Limb (tissue), 2 donors: ENCODE data around the gene ZNF384.
A peak's percentile ranks its signal among the peaks of the same experiment; 100 is the strongest.

ENCODE experiments used
- DNase-seq, 2 donors: peaks; one replicate each; pipeline ENCODE4 v3.0.0-alpha.2; 2016; ENCODE audit errors: extremely low spot score in 2 of 2

Gene ZNF384

GRCh38 chr12:6699259-6699988, 10.2 kb upstream of the ZNF384 start:
- DNase-seq = no peak

DNA sequence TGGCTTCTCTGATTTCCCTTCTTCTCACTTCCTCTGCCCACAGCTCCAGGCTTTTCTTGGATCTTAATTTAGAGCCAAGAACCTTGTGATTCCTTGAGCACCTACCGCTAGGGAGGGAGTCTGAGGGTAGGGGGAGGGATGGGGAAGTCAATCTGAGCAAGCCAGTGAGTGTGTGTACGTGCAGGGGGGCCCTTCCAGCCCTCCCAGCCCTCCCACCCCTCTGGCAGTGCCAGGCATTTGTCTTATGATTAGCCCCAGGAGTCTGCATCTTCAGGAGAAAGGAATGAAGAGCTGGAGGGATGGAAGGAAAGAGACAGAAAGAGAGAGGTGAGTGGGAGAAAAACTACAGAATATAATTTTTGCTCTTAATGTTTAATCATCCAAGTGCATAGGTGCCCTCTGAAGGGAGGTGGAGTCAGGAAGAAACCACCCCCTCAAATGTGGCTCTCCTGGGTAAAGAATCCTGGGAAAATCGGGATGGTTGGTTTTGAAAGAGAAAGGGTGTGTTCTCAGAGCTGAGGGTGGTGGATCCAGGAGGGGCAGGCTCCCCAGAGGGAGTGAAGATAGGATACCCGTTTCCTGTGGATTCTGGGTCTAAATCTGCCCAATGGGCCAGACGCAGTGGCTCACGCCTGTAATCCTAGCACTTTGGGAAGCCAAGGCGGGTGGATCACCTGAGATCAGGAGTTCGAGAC, 9.3 kb upstream of the ZNF384 start:
- DNase-seq = no peak

- peak in 1 of 2 donors; percentile 43 for DNase-seq
Observed at GRCh38 chr12:6697584-6698351, 8.6 kb upstream of the ZNF384 start.

- no peak for DNase-seq
Observed at GRCh38 chr12:6696690-6697583, 7.8 kb upstream of the ZNF384 start.

DNA sequence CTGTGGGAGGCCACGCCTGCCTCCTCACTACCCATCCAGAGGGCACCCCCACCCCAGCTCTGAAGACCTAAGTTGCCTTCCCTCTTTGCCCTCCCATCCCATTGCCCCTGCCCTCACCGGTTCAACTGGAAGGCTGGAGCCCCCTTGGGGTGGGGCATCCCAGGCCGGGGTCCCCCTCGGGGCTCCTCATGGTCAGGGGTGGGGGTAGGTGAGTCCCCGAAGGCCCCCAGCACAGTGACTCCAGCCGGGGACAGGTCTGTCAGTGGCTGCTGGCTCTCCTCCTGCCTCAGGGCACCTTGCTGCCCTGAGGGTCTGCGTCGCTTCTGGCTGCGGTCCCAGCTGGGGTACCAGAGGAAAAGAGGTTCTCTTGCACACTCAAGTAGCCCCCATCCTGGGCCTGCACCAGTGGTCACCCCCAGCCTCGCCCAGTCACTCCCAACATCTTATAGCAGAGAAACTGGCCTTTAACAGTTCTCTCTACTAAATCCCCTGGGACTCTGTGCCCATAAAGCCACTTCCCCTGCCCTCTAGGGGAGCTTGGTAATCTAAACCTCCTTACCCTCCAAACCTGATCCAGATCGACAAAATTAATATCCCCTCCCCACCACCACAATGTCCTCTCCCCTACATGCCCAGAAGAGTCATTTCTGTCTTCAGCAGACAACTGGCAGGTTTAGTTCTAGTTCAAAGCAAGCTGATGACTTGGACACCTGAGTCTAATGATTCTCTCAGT, 6.3 kb upstream of the ZNF384 start:
- DNase-seq = no peak

DNA sequence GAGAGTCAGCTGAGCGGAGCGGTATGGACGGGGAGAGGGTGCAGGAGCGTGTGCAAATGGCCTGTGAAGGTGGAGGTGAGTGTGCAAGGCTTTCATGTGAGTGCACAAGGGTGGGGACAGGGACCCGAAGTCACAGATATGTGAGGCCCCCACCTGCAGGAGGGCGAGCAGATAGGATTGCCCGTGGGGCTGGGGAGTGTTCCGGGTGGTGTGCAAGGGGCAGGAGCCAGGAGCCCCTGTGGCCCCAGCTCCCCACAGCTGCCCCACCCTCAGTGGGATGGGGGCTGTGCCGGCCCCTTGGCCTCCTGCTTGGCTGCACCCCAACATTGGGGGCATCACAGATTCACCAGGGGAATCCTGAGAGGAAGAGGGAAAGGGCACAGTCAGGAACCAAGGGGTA, 5.5 kb upstream of the ZNF384 start:
- no peak for DNase-seq

DNA sequence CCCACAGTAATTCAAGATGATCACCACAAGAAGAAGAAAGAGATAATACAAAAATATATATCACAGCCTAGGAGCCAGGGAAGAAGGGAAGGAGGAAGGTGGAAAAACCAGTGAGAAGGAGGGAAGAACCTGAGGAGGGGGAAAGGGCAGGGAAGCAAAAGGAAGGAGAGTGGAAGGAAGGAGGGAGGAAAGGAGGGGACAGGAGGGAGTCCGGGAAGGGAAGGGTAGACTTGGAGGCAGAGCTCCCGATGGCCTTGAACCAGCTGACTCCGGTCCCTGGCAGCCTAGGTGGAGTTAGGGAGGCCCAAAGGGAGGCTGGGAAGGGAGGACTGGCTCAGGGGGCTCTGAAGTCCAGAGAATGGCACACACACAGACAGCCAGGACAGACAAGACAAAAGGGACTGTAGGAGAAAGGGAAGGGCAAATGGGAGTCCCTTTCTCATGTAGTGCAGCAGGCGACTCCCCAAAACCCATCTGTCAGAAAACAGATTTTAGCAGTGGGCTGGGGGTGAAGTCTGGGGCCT, 4.7 kb upstream of the ZNF384 start:
- no peak for DNase-seq

DNA sequence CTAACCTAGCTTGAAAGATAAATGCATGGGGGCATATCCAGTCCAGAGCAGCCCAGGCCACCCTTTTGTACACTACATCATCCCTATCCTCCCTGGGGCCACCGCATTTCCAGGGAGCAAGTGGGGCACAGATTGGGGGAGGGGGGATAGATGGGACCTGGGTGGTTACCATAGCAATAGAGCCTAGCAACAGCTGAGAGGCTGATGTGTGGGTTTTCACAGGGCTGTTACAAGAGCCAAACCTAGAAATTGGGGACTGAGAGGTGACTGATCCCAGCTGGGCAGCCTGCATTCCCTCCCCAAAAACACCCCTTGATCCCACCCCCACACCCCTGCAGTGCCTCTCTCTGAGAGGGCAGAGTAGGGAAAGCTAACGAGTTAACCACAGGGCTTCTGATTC, 3.7 kb upstream of the ZNF384 start:
- DNase-seq = no peak

- no peak for DNase-seq
Observed at GRCh38 chr12:6691473-6691872, 2.3 kb upstream of the ZNF384 start.

DNA sequence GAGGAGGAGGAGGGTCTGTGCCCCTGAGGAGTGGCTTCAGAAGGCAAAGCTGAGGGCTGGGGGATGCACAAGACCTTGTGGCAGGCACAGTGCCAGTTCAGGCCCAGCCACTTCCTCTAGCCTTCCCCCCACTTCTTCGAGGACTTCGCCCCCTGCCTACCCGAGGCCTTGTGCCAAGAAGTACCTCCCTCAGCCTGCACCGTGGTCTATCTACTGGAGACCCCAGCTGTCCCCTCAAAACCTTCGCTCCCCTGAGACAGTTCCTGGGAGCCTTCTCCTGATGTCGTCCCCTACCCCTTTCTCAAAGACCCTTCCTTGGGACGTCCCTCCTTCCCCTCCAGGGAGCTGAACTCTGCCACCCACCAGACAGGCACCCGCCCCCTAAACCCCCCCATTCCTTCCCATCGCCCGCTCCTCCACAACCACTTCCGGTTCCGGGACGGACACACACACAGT, 604 bp downstream of the ZNF384 start:
- no peak for DNase-seq

- no peak for DNase-seq
Observed at GRCh38 chr12:6685814-6686213, 3.4 kb downstream of the ZNF384 start.

- DNase-seq = peak in 1 of 2 donors; percentile 31
Observed at GRCh38 chr12:6684609-6685008, 4.6 kb downstream of the ZNF384 start.

DNA sequence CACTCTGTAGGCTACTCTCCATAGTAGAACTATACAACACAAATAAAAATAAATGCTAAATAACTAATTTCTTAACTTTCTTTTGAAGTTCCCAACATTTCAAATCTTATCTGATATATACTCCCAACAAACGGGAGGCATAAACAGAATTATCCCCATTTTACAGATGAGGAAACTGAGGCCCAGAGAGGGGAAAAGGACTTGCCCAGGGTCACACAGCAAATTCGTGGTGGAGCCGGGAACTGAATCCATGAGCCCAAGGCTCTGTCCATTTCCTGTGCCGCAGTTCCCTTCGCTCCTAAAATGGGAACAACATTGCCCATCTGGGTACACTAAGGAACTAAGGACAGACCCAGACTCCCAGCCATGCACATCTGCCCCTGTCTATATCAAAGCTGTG, 12.2 kb downstream of the ZNF384 start:
- no peak for DNase-seq

DNA sequence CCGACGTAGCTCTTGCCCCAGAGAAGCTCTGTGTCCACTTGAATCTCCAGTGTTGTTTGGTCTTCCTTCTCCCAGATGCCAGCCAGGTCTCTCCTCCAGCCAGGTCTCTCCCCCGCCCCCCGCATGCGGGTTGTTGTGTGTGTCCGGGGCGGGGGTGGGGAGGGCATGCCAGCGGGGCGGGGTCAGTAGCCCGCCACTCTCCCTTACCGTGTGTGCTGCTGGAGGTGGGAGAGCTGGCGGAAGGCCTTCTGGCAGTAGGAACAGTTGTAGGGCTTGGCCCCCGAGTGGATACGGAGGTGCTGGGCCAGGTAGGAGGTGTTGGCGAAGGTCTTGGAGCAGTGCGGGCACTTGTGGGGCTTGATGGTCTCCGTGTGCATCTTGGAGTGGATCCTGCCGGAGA, 17.0 kb downstream of the ZNF384 start:
- DNase-seq = no peak

DNA sequence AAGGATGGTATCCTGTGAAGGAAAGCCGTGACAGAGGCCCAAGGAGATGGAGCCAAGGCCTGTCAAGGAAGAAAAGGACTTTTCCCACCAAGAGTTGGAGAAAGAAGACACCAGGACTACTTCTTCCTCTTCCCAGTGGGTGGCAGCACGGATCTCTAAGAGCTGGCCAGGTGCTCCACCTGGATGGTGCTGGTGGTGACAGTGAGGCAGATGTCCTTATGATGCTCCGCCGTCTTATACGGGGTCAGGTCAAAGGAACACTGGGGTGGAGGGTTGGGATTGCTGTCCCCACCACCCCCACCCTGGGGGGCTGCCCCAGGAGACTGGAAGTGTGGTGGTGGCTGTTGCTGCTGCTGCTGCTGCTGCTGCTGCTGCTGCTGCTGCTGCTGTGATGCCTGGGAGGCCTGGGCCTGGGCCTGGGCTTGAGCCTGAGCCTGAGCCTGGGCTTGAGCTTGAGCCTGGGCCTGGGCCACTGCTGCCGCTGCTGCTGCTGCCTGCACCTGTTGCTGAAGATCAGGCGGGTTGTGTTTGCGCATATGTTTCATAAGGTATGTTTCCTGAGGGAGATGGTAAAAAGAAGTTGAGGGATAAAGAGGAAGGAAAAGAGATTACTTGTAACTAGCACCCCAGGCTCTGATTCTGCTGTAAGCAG, 21.5 kb downstream of the ZNF384 start:
- DNase-seq = no peak

GRCh38 chr12:6666211-6666610, 23.0 kb downstream of the ZNF384 start:
- DNase-seq = no peak

DNA sequence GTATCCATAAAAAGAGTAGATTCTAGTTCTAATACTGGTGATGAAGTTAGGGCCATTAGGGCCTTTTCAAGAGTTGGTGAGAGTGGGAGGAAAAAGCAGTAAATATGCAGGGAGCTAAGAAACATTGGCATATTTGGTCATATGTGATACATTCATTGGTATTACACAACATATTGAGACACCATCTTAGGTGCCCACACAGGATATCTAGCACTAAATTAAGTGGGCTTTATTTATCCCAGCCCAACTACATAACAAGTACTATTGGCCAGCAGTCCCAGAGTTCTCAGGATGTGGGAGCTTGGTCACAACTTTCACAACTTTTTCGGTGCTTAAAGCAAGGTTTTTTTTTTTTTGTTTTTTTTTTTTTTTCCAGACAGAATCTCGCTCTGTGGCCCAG, 24.3 kb downstream of the ZNF384 start:
- DNase-seq = no peak

GRCh38 chr12:6662906-6663742, 26.1 kb downstream of the ZNF384 start, which contains the start of gene ING4:
ING4 (minus strand) TSS chr12:6663119; CDS start chr12:6663101, 18 bp downstream.
- DNase-seq = peak; percentile 96 to 99

DNA sequence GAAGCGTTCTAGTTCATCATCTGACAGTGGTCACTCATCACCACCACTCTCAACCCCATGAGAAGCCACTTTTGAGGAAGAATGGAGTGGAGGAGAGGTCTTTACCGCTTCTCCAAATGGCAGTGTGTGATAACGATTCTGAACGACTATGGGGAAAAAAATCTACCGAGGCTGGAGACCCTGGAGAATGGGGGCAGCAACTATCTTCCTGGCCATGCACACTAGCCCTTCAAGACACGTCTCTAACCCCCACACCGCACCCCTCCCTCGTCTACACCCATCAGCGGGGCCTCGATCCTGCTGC, 26.6 kb downstream of the ZNF384 start:
- no peak for DNase-seq
